Measurements from ENCODE around the gene E2F7. TPM values are rescaled to one million over a fixed set of nuclear protein-coding genes. Genes with fewer than 3 reads are reported as not detected.

Gene E2F7
- total and polyA plus RNA-seq, 2 of the 13 experiments (the other 11 are each of a cell fraction or from before 2014, with no cell fraction given): 1.7 to 7.3 TPM

DNA sequence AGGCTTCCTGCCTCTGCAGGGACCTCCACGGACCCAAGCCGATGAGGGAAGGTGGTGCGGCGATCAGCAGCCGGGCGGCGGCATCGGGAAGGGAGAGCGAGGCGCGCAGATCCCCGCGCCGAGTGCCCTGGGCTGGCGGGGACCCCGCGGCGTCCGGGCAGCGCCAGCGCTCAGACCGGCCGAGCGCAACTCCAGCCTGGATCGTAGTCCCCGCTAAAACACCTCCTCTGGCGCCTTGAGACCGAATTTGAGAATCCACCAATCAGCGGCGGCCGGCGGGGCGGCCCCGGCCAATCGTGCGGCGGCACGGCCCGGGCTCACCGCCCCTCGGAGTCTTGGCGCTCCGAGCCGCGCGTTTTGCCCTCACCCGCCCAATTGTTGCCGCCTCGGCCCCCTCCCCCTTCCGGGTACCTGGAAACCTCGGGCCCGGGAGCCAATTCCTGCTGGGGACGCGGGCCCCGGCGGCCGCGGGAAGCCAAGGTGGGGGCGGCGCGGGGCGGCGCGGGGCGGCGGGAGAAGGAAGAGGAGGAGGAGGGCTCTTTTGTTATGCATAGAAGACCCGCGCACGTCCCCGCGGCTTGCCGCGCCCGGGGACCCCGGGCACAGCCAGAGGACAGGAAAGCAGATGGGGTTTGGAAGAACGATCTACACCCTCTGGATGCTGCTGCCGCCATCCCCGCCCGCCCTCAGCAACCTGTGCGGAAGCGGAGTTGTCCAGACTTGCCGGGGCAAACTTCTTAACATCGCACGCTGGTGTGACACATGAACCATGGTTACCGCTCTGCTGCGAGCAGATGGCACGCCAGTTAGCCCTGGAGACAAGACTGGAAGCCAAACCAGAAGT lies at the start of gene E2F7 (continued):
- peak; percentile 84 for TF ChIP-seq ZNF709 (CRISPR knock-in tag; IDR thresholded peaks at IDR 0.05)
- no peak for TF ChIP-seq SRSF1 (optimal IDR thresholded peaks at IDR 0.05; ENCODE audit: low read depth, low read length)
- no peak for TF ChIP-seq MEIS1 (CRISPR knock-in tag; IDR thresholded peaks at IDR 0.05; ENCODE audit: borderline replicate concordance)
- no peak for TF ChIP-seq SMARCC2 (IDR thresholded peaks at IDR 0.05)
- TF ChIP-seq ZNF10 (CRISPR knock-in tag; IDR thresholded peaks at IDR 0.05; ENCODE audit: borderline replicate concordance, low read depth): no peak
- no peak for TF ChIP-seq RELA (CRISPR knock-in tag; IDR thresholded peaks at IDR 0.05)
- TF ChIP-seq CHD2 (IDR thresholded peaks at IDR 0.05; ENCODE audit: low read depth, low read length): no peak
- TF ChIP-seq, protein P1, sequence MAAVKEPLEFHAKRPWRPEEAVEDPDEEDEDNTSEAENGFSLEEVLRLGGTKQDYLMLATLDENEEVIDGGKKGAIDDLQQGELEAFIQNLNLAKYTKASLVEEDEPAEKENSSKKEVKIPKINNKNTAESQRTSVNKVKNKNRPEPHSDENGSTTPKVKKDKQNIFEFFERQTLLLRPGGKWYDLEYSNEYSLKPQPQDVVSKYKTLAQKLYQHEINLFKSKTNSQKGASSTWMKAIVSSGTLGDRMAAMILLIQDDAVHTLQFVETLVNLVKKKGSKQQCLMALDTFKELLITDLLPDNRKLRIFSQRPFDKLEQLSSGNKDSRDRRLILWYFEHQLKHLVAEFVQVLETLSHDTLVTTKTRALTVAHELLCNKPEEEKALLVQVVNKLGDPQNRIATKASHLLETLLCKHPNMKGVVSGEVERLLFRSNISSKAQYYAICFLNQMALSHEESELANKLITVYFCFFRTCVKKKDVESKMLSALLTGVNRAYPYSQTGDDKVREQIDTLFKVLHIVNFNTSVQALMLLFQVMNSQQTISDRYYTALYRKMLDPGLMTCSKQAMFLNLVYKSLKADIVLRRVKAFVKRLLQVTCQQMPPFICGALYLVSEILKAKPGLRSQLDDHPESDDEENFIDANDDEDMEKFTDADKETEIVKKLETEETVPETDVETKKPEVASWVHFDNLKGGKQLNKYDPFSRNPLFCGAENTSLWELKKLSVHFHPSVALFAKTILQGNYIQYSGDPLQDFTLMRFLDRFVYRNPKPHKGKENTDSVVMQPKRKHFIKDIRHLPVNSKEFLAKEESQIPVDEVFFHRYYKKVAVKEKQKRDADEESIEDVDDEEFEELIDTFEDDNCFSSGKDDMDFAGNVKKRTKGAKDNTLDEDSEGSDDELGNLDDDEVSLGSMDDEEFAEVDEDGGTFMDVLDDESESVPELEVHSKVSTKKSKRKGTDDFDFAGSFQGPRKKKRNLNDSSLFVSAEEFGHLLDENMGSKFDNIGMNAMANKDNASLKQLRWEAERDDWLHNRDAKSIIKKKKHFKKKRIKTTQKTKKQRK (IDR thresholded peaks at IDR 0.05; ENCODE audit: low read length): no peak
- no peak for TF ChIP-seq CAMTA2 (CRISPR knock-in tag; IDR thresholded peaks at IDR 0.05; ENCODE audit: borderline replicate concordance)
- peak; percentile 73 for TF ChIP-seq ZFX (CRISPR knock-in tag; IDR thresholded peaks at IDR 0.05; ENCODE audit: low read depth)
- no peak for TF ChIP-seq TCF7 (IDR thresholded peaks at IDR 0.05; ENCODE audit: low read depth)
- TF ChIP-seq PLSCR1 (CRISPR knock-in tag; IDR thresholded peaks at IDR 0.05; ENCODE audit: borderline replicate concordance): no peak
- no peak for TF ChIP-seq NKX3-1 (CRISPR knock-in tag; IDR thresholded peaks at IDR 0.05)
- TF ChIP-seq, protein P2, sequence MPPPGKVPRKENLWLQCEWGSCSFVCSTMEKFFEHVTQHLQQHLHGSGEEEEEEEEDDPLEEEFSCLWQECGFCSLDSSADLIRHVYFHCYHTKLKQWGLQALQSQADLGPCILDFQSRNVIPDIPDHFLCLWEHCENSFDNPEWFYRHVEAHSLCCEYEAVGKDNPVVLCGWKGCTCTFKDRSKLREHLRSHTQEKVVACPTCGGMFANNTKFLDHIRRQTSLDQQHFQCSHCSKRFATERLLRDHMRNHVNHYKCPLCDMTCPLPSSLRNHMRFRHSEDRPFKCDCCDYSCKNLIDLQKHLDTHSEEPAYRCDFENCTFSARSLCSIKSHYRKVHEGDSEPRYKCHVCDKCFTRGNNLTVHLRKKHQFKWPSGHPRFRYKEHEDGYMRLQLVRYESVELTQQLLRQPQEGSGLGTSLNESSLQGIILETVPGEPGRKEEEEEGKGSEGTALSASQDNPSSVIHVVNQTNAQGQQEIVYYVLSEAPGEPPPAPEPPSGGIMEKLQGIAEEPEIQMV (CRISPR knock-in tag; IDR thresholded peaks at IDR 0.05; ENCODE audit: low read depth): no peak
- no peak for TF ChIP-seq DRAP1 (CRISPR knock-in tag; IDR thresholded peaks at IDR 0.05)
- TF ChIP-seq CBX1 (IDR thresholded peaks at IDR 0.05; ENCODE audit: low read depth): no peak
- TF ChIP-seq U2AF2 (IDR thresholded peaks at IDR 0.05; ENCODE audit: low read depth, low read length): no peak
- no peak for TF ChIP-seq IKZF1 (IDR thresholded peaks at IDR 0.05)
- TF ChIP-seq NPAS2 (CRISPR knock-in tag; IDR thresholded peaks at IDR 0.05; ENCODE audit: borderline replicate concordance): no peak
- no peak; the same call in 1 of the 2 replicates for TF ChIP-seq ZNF451 (CRISPR knock-in tag; IDR thresholded peaks at IDR 0.05)
- no peak for TF ChIP-seq NR2F2 (IDR thresholded peaks at IDR 0.05; ENCODE audit: borderline replicate concordance, low read depth)
- no peak for TF ChIP-seq BRD4 (CRISPR knock-in tag; IDR thresholded peaks at IDR 0.05)
- no peak for TF ChIP-seq MBD4 (IDR thresholded peaks at IDR 0.05; ENCODE audit: borderline replicate concordance, low read length)
- TF ChIP-seq ERF (CRISPR knock-in tag; IDR thresholded peaks at IDR 0.05): peak; percentile 8; the same call in 1 of the 2 replicates
- TF ChIP-seq ZNF674 (CRISPR knock-in tag; IDR thresholded peaks at IDR 0.05; ENCODE audit: low read depth): no peak
- TF ChIP-seq POLR2A (IDR thresholded peaks at IDR 0.05; ENCODE audit: insufficient read depth in 1 of 2, low read depth in 2 of 2, low read length in 2 of 2): peak; percentile 56 to 66; a peak in 3 of 4 replicates
